Upper lobe of left lung (tissue), 4 donors: ENCODE measurements around the gene PPHLN1.

ENCODE experiments used
- CTCF ChIP-seq, 6 experiments: fragments of 450-650 bp in 4 of 6; fragments of 200-600 bp in 2 of 6; sonication (generic) in 2 of 6; IDR thresholded peaks; one replicate each; pipeline ENCODE4 v1.5.1; 2016 to 2019; ENCODE audit warnings: antibody characterized with exemption in 6 of 6
- EP300 ChIP-seq, 4 donors: sonication (generic); formaldehyde crosslinking; IDR thresholded peaks; one replicate each; pipeline ENCODE4 v1.5.1; 2017; ENCODE audit warnings: antibody characterized with exemption in 4 of 4, control low read depth in 2 of 4
- POLR2A ChIP-seq, 4 donors: fragments of 450-650 bp; IDR thresholded peaks; one replicate each; pipeline ENCODE4 v1.5.1; 2016 to 2017; ENCODE audit warnings: antibody characterized with exemption in 4 of 4, mild to moderate bottlenecking in 2 of 4
- POLR2AphosphoS5 ChIP-seq, 2 donors: sonication (generic); formaldehyde crosslinking; IDR thresholded peaks; one replicate each; pipeline ENCODE4 v1.5.1; 2017; ENCODE audit warnings: antibody characterized with exemption in 2 of 2

- no peak for TF ChIP-seq CTCF (IDR thresholded peaks at IDR 0.05)
- TF ChIP-seq POLR2A (IDR thresholded peaks at IDR 0.05): no peak
- no peak for TF ChIP-seq POLR2AphosphoS5 (IDR thresholded peaks at IDR 0.05)
- TF ChIP-seq EP300 (IDR thresholded peaks at IDR 0.05): no peak
Measured at GRCh38 chr12:42446761-42447160, 120.8 kb downstream of the PPHLN1 start.
